Cardiac fibroblast (primary cell): Measurements from ENCODE around the gene PSMG3.
"Not testable (repeated sequence)": the region's sequence is repeated elsewhere in the genome, so short reads cannot be mapped to it uniquely, and the experiment has no call there.

Source experiments
- DNase-seq, 2 donors: peaks; one replicate each; pipeline versions ENCODE4 v3.0.0 to v3.0.0-alpha.2; 2010; ENCODE audit warnings: low read depth in 2 of 2
- H3K4me3 ChIP-seq, 2 donors: replicated peaks in 1 of 2; 1 replicate in 1 of 2; 2 replicates in 1 of 2; pipeline ENCODE4 v1.5.1; 2011; ENCODE audit warnings: low read depth in 2 of 2, low read length in 2 of 2, mild to moderate bottlenecking in 2 of 2, moderate library complexity in 1 of 2
- TF ChIP-seq, protein P1 (sequence below): IDR thresholded peaks from one replicate; pipeline ENCODE4 v1.5.1; 2011; ENCODE audit warnings: low read depth, mild to moderate bottlenecking, low read length, inconsistent platforms

PSMG3 gene

DNA sequence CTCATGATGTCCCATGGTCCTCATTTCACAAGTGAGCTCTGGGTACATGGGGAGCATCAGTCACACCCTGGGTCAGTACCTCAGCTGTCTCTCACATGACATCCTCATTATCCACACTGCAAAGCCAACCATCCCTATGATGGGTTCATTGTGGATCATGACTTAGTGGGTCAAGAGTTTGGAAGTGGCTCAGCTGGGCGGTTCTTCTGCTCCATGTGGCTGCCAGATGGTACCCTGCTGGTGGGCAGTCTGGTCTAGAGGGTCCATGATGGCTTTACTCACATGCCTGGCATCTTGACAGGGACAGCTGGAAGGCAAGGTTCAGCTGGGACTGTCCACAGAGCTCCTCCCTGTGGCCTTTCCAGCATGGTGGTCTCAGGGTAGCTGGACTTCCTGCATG, 19.1 kb upstream of the PSMG3 start:
- DNase-seq: no peak
- H3K4me3 ChIP-seq: no peak overlapping the region
- TF ChIP-seq, protein P1, sequence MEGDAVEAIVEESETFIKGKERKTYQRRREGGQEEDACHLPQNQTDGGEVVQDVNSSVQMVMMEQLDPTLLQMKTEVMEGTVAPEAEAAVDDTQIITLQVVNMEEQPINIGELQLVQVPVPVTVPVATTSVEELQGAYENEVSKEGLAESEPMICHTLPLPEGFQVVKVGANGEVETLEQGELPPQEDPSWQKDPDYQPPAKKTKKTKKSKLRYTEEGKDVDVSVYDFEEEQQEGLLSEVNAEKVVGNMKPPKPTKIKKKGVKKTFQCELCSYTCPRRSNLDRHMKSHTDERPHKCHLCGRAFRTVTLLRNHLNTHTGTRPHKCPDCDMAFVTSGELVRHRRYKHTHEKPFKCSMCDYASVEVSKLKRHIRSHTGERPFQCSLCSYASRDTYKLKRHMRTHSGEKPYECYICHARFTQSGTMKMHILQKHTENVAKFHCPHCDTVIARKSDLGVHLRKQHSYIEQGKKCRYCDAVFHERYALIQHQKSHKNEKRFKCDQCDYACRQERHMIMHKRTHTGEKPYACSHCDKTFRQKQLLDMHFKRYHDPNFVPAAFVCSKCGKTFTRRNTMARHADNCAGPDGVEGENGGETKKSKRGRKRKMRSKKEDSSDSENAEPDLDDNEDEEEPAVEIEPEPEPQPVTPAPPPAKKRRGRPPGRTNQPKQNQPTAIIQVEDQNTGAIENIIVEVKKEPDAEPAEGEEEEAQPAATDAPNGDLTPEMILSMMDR: no peak

GRCh38 chr7:1587738-1588137, 17.9 kb upstream of the PSMG3 start:
- TF ChIP-seq, protein P1: no peak
- DNase-seq: no peak
- no peak overlapping the region for H3K4me3 ChIP-seq

DNA sequence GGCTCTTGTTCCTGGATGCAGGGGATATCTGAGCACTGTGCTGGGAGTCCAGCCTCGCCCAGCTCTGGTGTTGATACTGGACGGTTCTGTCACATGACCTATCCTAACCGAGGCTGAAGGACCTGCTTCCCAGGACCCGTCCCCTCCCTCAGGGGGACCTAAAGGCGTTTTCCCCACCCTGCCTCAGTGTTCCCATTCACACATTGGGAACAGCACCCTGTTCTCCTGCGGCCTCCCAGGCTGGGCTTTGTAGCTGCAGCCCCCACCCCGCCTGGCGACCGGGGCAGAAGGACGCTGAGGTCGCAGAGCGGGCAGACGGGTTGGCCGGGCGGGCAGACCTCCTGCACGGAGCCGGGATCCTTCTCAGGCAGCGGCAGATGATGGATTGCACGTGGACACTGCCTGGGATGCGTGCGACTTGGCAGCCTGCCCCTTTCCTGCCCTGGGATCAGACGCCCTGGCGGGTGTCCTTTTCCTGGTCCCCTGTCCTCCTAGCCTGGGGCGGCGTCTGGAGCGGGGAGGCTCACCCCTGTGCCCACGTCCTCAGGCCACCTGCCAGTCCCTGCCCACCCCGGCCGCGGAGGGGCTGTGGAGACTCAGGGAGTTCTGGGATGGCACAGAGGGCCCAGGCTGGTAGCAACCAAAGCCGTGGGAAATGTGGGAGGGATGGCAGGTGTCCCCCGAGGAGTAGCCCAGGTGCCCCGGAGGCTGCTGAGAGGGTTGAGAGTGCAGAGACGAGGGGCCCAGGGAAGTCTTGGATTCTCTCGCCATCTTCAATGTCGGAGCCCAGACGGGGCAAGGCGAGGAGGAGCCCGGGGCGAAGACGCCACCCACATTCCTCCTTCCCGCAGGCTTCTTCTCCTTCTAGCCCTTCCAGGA, 17.2 kb upstream of the PSMG3 start:
- TF ChIP-seq, protein P1: no peak
- H3K4me3 ChIP-seq: no peak overlapping the region
- DNase-seq: no peak

GRCh38 chr7:1586126-1586826, 16.4 kb upstream of the PSMG3 start:
- TF ChIP-seq, protein P1: no peak

GRCh38 chr7:1585142-1585981, 15.5 kb upstream of the PSMG3 start:
- TF ChIP-seq, protein P1: no peak
- no peak for DNase-seq
- no peak overlapping the region for H3K4me3 ChIP-seq

More at GRCh38 chr7:1586126-1586826, 16.4 kb upstream of the PSMG3 start:
- no peak for DNase-seq
- no peak overlapping the region for H3K4me3 ChIP-seq

DNA sequence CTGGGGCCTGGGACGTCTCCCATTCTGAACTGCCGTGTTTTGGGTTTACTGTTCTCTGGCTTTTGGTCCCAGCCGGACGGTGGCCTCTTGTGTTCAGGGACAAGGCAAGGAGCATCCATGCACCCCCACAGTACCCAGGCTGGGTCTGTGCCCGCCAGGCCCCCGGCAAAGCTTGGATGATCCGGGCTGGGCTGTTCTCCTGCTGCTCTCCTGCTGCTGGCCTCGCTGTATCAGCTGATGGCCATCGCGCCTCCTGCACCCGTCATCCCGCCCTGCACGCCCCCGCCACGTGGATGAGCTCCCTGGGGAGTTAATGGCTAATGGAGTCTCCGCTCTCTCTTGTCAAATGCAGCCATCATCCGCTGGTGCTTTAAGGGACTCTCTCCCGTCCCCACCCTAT, 14.9 kb upstream of the PSMG3 start:
- TF ChIP-seq, protein P1: no peak
- DNase-seq: no peak
- no peak overlapping the region for H3K4me3 ChIP-seq

- H3K4me3 ChIP-seq, DNase-seq: not testable (repeated sequence)
Measured at GRCh38 chr7:1583241-1583930, 13.6 kb upstream of the PSMG3 start.
